MCF 10A (cell line): Measurements from ENCODE around the gene LIMA1. TPM values are rescaled to one million over a fixed set of nuclear protein-coding genes. Genes with fewer than 3 reads are reported as not detected.

Experiments used
- BruUV-seq: library from RNA; stranded (reverse); fragments of 400-500 nt; replicated peaks from 2 replicates; lab custom pipeline; 2021; lab: Mats Ljungman, UMichigan
- CTCF ChIA-PET: fragments of 300-600 bp; sonication (Branson Sonifier 250); formaldehyde crosslinking; extraction: SDS; loops from one replicate; lab custom pipeline; 2021; ENCODE audit warnings: antibody characterized with exemption, inconsistent platforms; lab: Yijun Ruan, JAX
- POLR2A ChIA-PET: fragments of 300-600, 350-650 bp; sonication (Branson Sonifier 250); formaldehyde crosslinking; extraction: SDS; loops from one replicate; lab custom pipeline; 2020; ENCODE audit warnings: antibody characterized with exemption, inconsistent platforms; lab: Yijun Ruan, JAX
- DNase-seq: peaks from one replicate; pipeline ENCODE4 v3.0.0-alpha.2; 2018; ENCODE audit not compliant: unreplicated experiment
- H3K27ac Mint-ChIP-seq: one replicate; pipeline ENCODE4 v1.8.0; 2022; ENCODE audit warnings: mild to moderate bottlenecking, low read depth, mixed read lengths; ENCODE audit not compliant: unreplicated experiment
- H3K27me3 Mint-ChIP-seq: one replicate; pipeline ENCODE4 v1.8.0; 2022; ENCODE audit warnings: mixed read lengths; ENCODE audit not compliant: insufficient read depth, unreplicated experiment
- H3K36me3 Mint-ChIP-seq: one replicate; pipeline ENCODE4 v1.8.0; 2022; ENCODE audit warnings: mild to moderate bottlenecking, moderate library complexity, mixed read lengths; ENCODE audit not compliant: insufficient read depth, unreplicated experiment
- H3K4me1 Mint-ChIP-seq: one replicate; pipeline ENCODE4 v1.8.0; 2022; ENCODE audit warnings: mixed read lengths; ENCODE audit not compliant: insufficient read depth, unreplicated experiment
- H3K4me3 Mint-ChIP-seq: one replicate; pipeline ENCODE4 v1.8.0; 2022; ENCODE audit warnings: mild to moderate bottlenecking, moderate library complexity, mixed read lengths; ENCODE audit not compliant: unreplicated experiment
- H3K9me3 Mint-ChIP-seq: one replicate; pipeline ENCODE4 v1.8.0; 2022; ENCODE audit warnings: mixed read lengths; ENCODE audit not compliant: unreplicated experiment
- CTCF ChIP-seq: fragments of 200-600 bp; IDR thresholded peaks from one replicate; pipeline ENCODE4 v1.8.0; 2022; ENCODE audit warnings: antibody characterized with exemption, mild to moderate bottlenecking; ENCODE audit not compliant: unreplicated experiment
- intact Hi-C: fragments of 100-400 bp; cut with micrococcal nuclease; formaldehyde crosslinking; loops from 2 replicates; pipeline ENCODE4 v1.14.1; 2022
- total RNA-seq: library from RNA; stranded (reverse); gene quantifications from 2 replicates; pipeline ENCODE4 v1.2.3, GENCODE V29; 2022

The LIMA1 gene
- total RNA-seq, 1 experiment from 2014 or later = 86.0 TPM

- intact Hi-C loops = no loop called here
- BruUV-seq = no TSS peak
- no peaks in the 10 kb centered on the region for H3K9me3 Mint-ChIP-seq
- no peak overlapping the region for H3K4me3 Mint-ChIP-seq
- no peak overlapping the region for H3K27ac Mint-ChIP-seq
- CTCF ChIA-PET = no interaction called here
- peaks cover 46% of the 10 kb centered on the region for H3K36me3 Mint-ChIP-seq
- no peak for DNase-seq
- POLR2A ChIA-PET = interaction anchor here (0.6 kb wide), 1 partner anchor 50 kb away, joined by 3 read pairs; no protein-coding TSS in a partner anchor
- H3K27me3 Mint-ChIP-seq = no peaks in the 10 kb centered on the region
- no peak for TF ChIP-seq CTCF
- peaks cover 23% of the 10 kb centered on the region for H3K4me1 Mint-ChIP-seq
Measured at GRCh38 chr12:50190859-50191258, 92.5 kb downstream of the LIMA1 start.

GRCh38 chr12:50188875-50189575 is 94.3 kb downstream of the LIMA1 start:
- no peak for TF ChIP-seq CTCF
- no TSS peak for BruUV-seq
- no peaks in the 10 kb centered on the region for H3K9me3 Mint-ChIP-seq
- no peak for DNase-seq
- peaks cover 38% of the 10 kb centered on the region for H3K36me3 Mint-ChIP-seq
- H3K4me3 Mint-ChIP-seq = no peak overlapping the region
- CTCF ChIA-PET = interaction anchor here (0.6 kb wide), 1 partner anchor 94 kb away, joined by 3 read pairs; no protein-coding TSS in a partner anchor
- intact Hi-C loops = no loop called here
- H3K27me3 Mint-ChIP-seq = no peaks in the 10 kb centered on the region
- POLR2A ChIA-PET = no interaction called here
- no peak overlapping the region for H3K27ac Mint-ChIP-seq
- H3K4me1 Mint-ChIP-seq = peaks cover 33% of the 10 kb centered on the region

- TF ChIP-seq CTCF = no peak
- H3K9me3 Mint-ChIP-seq = no peaks in the 10 kb centered on the region
- ChIA-PET POLR2A (interaction anchor here (0.7 to 1.1 kb wide), 3 partner anchors 8 to 32 kb away, joined by 3 to 5 read pairs (median 3); no protein-coding TSS in a partner anchor), CTCF (interaction anchor here (1.6 kb wide), 1 partner anchor 12 kb away, joined by 5 read pairs; no protein-coding TSS in a partner anchor)
- peaks cover 38% of the 10 kb centered on the region for H3K36me3 Mint-ChIP-seq
- peaks cover 33% of the 10 kb centered on the region for H3K4me1 Mint-ChIP-seq
- H3K27me3 Mint-ChIP-seq = no peaks in the 10 kb centered on the region
- no peak for DNase-seq
- BruUV-seq = no TSS peak
- H3K27ac Mint-ChIP-seq = no peak overlapping the region
- intact Hi-C loops = no loop called here
- no peak overlapping the region for H3K4me3 Mint-ChIP-seq
Measured at GRCh38 chr12:50188241-50188781, 95.0 kb downstream of the LIMA1 start.
